Activated T-helper 1 cell treated with anti-CD3 and anti-CD28 coated beads, Interleukin-2, amount 50 U/mL, for 16 hours (primary cell): ENCODE results near the gene GSTA4.
"Not testable (repeated sequence)": the region's sequence is repeated elsewhere in the genome, so short reads cannot be mapped to it uniquely, and the experiment has no call there.

Experiments
- DNase-seq, 2 donors: peaks; one replicate each; pipeline ENCODE4 v3.0.0-alpha.2; 2020; ENCODE audit warnings: low read depth in 1 of 2, low spot score in 1 of 2

The GSTA4 gene

GRCh38 chr6:53014063-53014462 is 19.0 kb upstream of the GSTA4 start:
- no peak for DNase-seq

- no peak for DNase-seq
Measured at GRCh38 chr6:53011979-53012378, 16.9 kb upstream of the GSTA4 start.

- no peak for DNase-seq
Measured at GRCh38 chr6:53010504-53010903, 15.4 kb upstream of the GSTA4 start.

GRCh38 chr6:53009511-53009910 is 14.4 kb upstream of the GSTA4 start:
- DNase-seq: no peak

GRCh38 chr6:53009056-53009455 is 14.0 kb upstream of the GSTA4 start:
- DNase-seq: no peak

GRCh38 chr6:53008192-53008687 is 13.2 kb upstream of the GSTA4 start:
- DNase-seq: not testable (repeated sequence)

GRCh38 chr6:53005663-53006250 is 10.7 kb upstream of the GSTA4 start:
- no peak for DNase-seq

- DNase-seq: no peak
Measured at GRCh38 chr6:52999456-52999855, 4.4 kb upstream of the GSTA4 start.

GRCh38 chr6:52998603-52999002 is 3.5 kb upstream of the GSTA4 start:
- DNase-seq: no peak

- peak in 1 of 2 donors; percentile 3 for DNase-seq
Measured at GRCh38 chr6:52995913-52996645, 995 bp upstream of the GSTA4 start.

GRCh38 chr6:52994839-52995088 is 320 bp downstream of the GSTA4 start:
- DNase-seq: no peak

GRCh38 chr6:52994031-52994838 is 849 bp downstream of the GSTA4 start:
- no peak for DNase-seq

- DNase-seq: no peak
Measured at GRCh38 chr6:52992980-52993920, 1.8 kb downstream of the GSTA4 start.

- no peak for DNase-seq
Measured at GRCh38 chr6:52990342-52990741, 4.7 kb downstream of the GSTA4 start.

GRCh38 chr6:52985228-52985627 is 9.9 kb downstream of the GSTA4 start:
- DNase-seq: no peak

GRCh38 chr6:52984247-52984646 is 10.8 kb downstream of the GSTA4 start:
- no peak for DNase-seq

GRCh38 chr6:52983159-52983848 is 11.8 kb downstream of the GSTA4 start:
- DNase-seq: no peak

GRCh38 chr6:52982680-52983079 is 12.4 kb downstream of the GSTA4 start:
- no peak for DNase-seq

- DNase-seq: no peak
Measured at GRCh38 chr6:52981222-52981900, 13.7 kb downstream of the GSTA4 start.

GRCh38 chr6:52976591-52977035 is 18.5 kb downstream of the GSTA4 start:
- no peak for DNase-seq
